HG02938 (cell line): ENCODE measurements around the gene ZFP69B.

ENCODE experiments used
- ATAC-seq: cut with Tn5 transposase; IDR thresholded peaks from one replicate; pipeline ENCODE4 v1.9.1; 2021; ENCODE audit warnings: mild to moderate bottlenecking, moderate library complexity; ENCODE audit not compliant: unreplicated experiment

The ZFP69B gene

GRCh38 chr1:40449684-40450494 lies at the start of gene ZFP69B:
Gene ZFP69B (plus strand): TSS chr1:40450476. CDS start chr1:40450962, 486 bp downstream.
- ATAC-seq, result peak; percentile 63

GRCh38 chr1:40401473-40402201 lies 48.6 kb upstream of the ZFP69B start:
- no peak for ATAC-seq

- ATAC-seq, result no peak
Measured at GRCh38 chr1:40404670-40405462, 45.4 kb upstream of the ZFP69B start.

GRCh38 chr1:40405812-40406211 lies 44.5 kb upstream of the ZFP69B start:
- no peak for ATAC-seq

GRCh38 chr1:40407453-40407852 lies 42.8 kb upstream of the ZFP69B start:
- ATAC-seq, result no peak

GRCh38 chr1:40409467-40409866 lies 40.8 kb upstream of the ZFP69B start:
- ATAC-seq, result no peak

- no peak for ATAC-seq
Measured at GRCh38 chr1:40411294-40411693, 39.0 kb upstream of the ZFP69B start.

- ATAC-seq, result no peak
Measured at GRCh38 chr1:40411843-40412242, 38.4 kb upstream of the ZFP69B start.

- ATAC-seq, result no peak
Measured at GRCh38 chr1:40413527-40414252, 36.6 kb upstream of the ZFP69B start.

GRCh38 chr1:40414331-40414730 lies 35.9 kb upstream of the ZFP69B start:
- ATAC-seq, result no peak

- no peak for ATAC-seq
Measured at GRCh38 chr1:40416709-40417108, 33.6 kb upstream of the ZFP69B start.

- no peak for ATAC-seq
Measured at GRCh38 chr1:40421431-40422384, 28.6 kb upstream of the ZFP69B start.

GRCh38 chr1:40422630-40423263 lies 27.5 kb upstream of the ZFP69B start:
- no peak for ATAC-seq

- no peak for ATAC-seq
Measured at GRCh38 chr1:40423264-40423642, 27.0 kb upstream of the ZFP69B start.

GRCh38 chr1:40423951-40424618 lies 26.2 kb upstream of the ZFP69B start:
- no peak for ATAC-seq

GRCh38 chr1:40425198-40425597 lies 25.1 kb upstream of the ZFP69B start:
- ATAC-seq, result no peak

GRCh38 chr1:40431385-40431784 lies 18.9 kb upstream of the ZFP69B start:
- ATAC-seq, result no peak

GRCh38 chr1:40432644-40433390 lies 17.5 kb upstream of the ZFP69B start:
- ATAC-seq, result no peak
